Dermis microvascular lymphatic vessel endothelial cell (primary cell): Measurements from ENCODE around the gene AARS1. TPM values are rescaled to one million over a fixed set of nuclear protein-coding genes. Genes with fewer than 3 reads are reported as not detected.
A peak's percentile ranks its signal among the peaks of the same experiment; 100 is the strongest.
"Not testable (repeated sequence)": the region's sequence is repeated elsewhere in the genome, so short reads cannot be mapped to it uniquely, and the experiment has no call there.

ENCODE experiments used
- DNase-seq, 2 donors: peaks; one replicate each; pipeline versions ENCODE4 v3.0.0 to v3.0.0-alpha.2; 2010; ENCODE audit warnings: low read depth in 2 of 2
- total RNA-seq: library from RNA; depleted of rRNA; stranded (reverse); fragments of >200 nt; gene quantifications from 2 replicates; pipeline ENCODE4 v1.2.1, GENCODE V29; 2014

Gene AARS1
- total RNA-seq, 1 donor from 2014 or later = 91.7 TPM

GRCh38 chr16:70225430-70225829 is 63.9 kb downstream of the AARS1 start:
- DNase-seq = not testable (repeated sequence)

- DNase-seq = not testable (repeated sequence)
These were observed 64.7 kb downstream of the AARS1 start for GRCh38 chr16:70224645-70225044.

- not testable (repeated sequence) for DNase-seq
These were observed 65.3 kb downstream of the AARS1 start for GRCh38 chr16:70223971-70224513.

- DNase-seq = peak in 1 of 2 donors; percentile 24
These were observed 66.1 kb downstream of the AARS1 start for GRCh38 chr16:70223216-70223615.

GRCh38 chr16:70222574-70222973 is 66.7 kb downstream of the AARS1 start:
- DNase-seq = peak in 1 of 2 donors; percentile 13

- DNase-seq = not testable (repeated sequence)
These were observed 70.7 kb downstream of the AARS1 start for GRCh38 chr16:70218586-70218985.

GRCh38 chr16:70206382-70206781 is 82.9 kb downstream of the AARS1 start:
- DNase-seq = not testable (repeated sequence)

GRCh38 chr16:70204668-70205405 is 84.5 kb downstream of the AARS1 start:
- not testable (repeated sequence) for DNase-seq

- DNase-seq = not testable (repeated sequence)
These were observed 85.3 kb downstream of the AARS1 start for GRCh38 chr16:70204010-70204409.

- DNase-seq = not testable (repeated sequence)
These were observed 85.8 kb downstream of the AARS1 start for GRCh38 chr16:70203508-70203907.

Other genes starting within 250 kb of the AARS1 start
- 17.2 and 38.2 TPM in 2 replicates for gene PDPR, start 175.2 kb downstream of the AARS1 start, total RNA-seq
- under 0.01 and 0.13 TPM in 2 replicates for gene CLEC18C, start 115.7 kb downstream of the AARS1 start, total RNA-seq
- 28.2 and 40.0 TPM in 2 replicates for gene EXOSC6, start 37.6 kb downstream of the AARS1 start, total RNA-seq
- gene DDX19B, start 9.7 kb upstream of the AARS1 start, total RNA-seq = 22.5 and 26.0 TPM in 2 replicates
- 27.0 and 38.1 TPM in 2 replicates for gene DDX19A, start 57.4 kb upstream of the AARS1 start, total RNA-seq
- 35.9 and 42.1 TPM in 2 replicates for gene ST3GAL2, start 149.6 kb upstream of the AARS1 start, total RNA-seq
- 7.4 and 11.9 TPM in 2 replicates for gene FCSK, start 165.1 kb upstream of the AARS1 start, total RNA-seq
- 63.2 and 75.5 TPM in 2 replicates for gene COG4, start 234.0 kb upstream of the AARS1 start, total RNA-seq
- 62.3 and 82.3 TPM in 2 replicates for gene SF3B3, start 234.3 kb upstream of the AARS1 start, total RNA-seq